HEK293 (cell line): ENCODE results near the gene MUSK.

Experiments
- CTCF ChIA-PET: fragments of 350-600 bp; formaldehyde crosslinking; extraction: SDS; loops from one replicate; lab custom pipeline; 2021; ENCODE audit warnings: antibody characterized with exemption; lab: Yijun Ruan, JAX
- POLR2A ChIA-PET: fragments of 300-600 bp; formaldehyde crosslinking; extraction: SDS; loops from one replicate; lab custom pipeline; 2020; ENCODE audit warnings: antibody characterized with exemption, inconsistent platforms; lab: Yijun Ruan, JAX
- H3K27ac ChIP-seq: fragments of 200-500 bp; sonication (Bioruptor generic); 2 replicates; pipeline ENCODE4 v1.5.1; 2014; ENCODE audit warnings: low read depth, low read length, control low read depth, inconsistent platforms; ENCODE audit errors: extremely low read depth
- H3K36me3 ChIP-seq, 2 experiments: fragments of 200-500 bp in 1 of 2; sonication (Bioruptor generic) in 1 of 2; 1 replicate in 1 of 2; 2 replicates in 1 of 2; pipeline ENCODE4 v1.5.1; 2014 to 2017; ENCODE audit warnings: inconsistent platforms in 2 of 2, low read length in 2 of 2; ENCODE audit not compliant: control insufficient read depth in 2 of 2, insufficient read depth in 1 of 2
- H3K4me1 ChIP-seq: fragments of 200-500 bp; sonication (Bioruptor generic); 2 replicates; pipeline ENCODE4 v1.5.1; 2014; ENCODE audit warnings: mild to moderate bottlenecking, low read length, inconsistent platforms; ENCODE audit not compliant: control insufficient read depth, insufficient read depth
- H3K4me3 ChIP-seq: 2 replicates; pipeline ENCODE4 v1.5.1; 2011; ENCODE audit warnings: low read depth, mild to moderate bottlenecking, control low read depth, low read length, moderate library complexity
- H3K9me3 ChIP-seq: fragments of 200-500 bp; sonication (Bioruptor generic); 2 replicates; pipeline ENCODE4 v1.5.1; 2014; ENCODE audit warnings: low read depth, low read length, inconsistent platforms; ENCODE audit not compliant: control insufficient read depth, insufficient read depth
- BCL11A ChIP-seq: fragments of 450-650 bp; formaldehyde crosslinking; IDR thresholded peaks from 2 replicates; pipeline ENCODE4 v1.5.1; 2016; ENCODE audit warnings: low read depth, missing biosample characterization, missing genetic modification characterization
- GFI1B ChIP-seq: fragments of 450-650 bp; formaldehyde crosslinking; IDR thresholded peaks from 2 replicates; pipeline ENCODE4 v1.5.1; 2016; ENCODE audit warnings: missing biosample characterization, missing genetic modification characterization
- KLF16 ChIP-seq: fragments of 450-650 bp; formaldehyde crosslinking; IDR thresholded peaks from 2 replicates; pipeline ENCODE4 v1.5.1; 2017; ENCODE audit warnings: missing biosample characterization, missing genetic modification characterization
- MZF1 ChIP-seq: fragments of 450-650 bp; formaldehyde crosslinking; IDR thresholded peaks from 2 replicates; pipeline ENCODE4 v1.5.1; 2017; ENCODE audit warnings: missing biosample characterization, missing genetic modification characterization, borderline replicate concordance
- OSR2 ChIP-seq: fragments of 450-650 bp; formaldehyde crosslinking; IDR thresholded peaks from 2 replicates; pipeline ENCODE4 v1.5.1; 2016; ENCODE audit warnings: missing biosample characterization, missing genetic modification characterization
- OVOL3 ChIP-seq: fragments of 450-650 bp; formaldehyde crosslinking; IDR thresholded peaks from 2 replicates; pipeline ENCODE4 v1.5.1; 2016; ENCODE audit warnings: missing biosample characterization, missing genetic modification characterization
- RBAK ChIP-seq: fragments of 450-650 bp; formaldehyde crosslinking; IDR thresholded peaks from 2 replicates; pipeline ENCODE4 v1.5.1; 2016; ENCODE audit warnings: missing biosample characterization, missing genetic modification characterization
- SCRT2 ChIP-seq: fragments of 450-650 bp; formaldehyde crosslinking; IDR thresholded peaks from 2 replicates; pipeline ENCODE4 v1.5.1; 2016; ENCODE audit warnings: missing biosample characterization, missing genetic modification characterization
- SP3 ChIP-seq: fragments of 450-650 bp; formaldehyde crosslinking; IDR thresholded peaks from 2 replicates; pipeline ENCODE4 v1.5.1; 2016; ENCODE audit warnings: missing biosample characterization, missing genetic modification characterization
- YY1 ChIP-seq: fragments of 450-650 bp; formaldehyde crosslinking; IDR thresholded peaks from 2 replicates; pipeline ENCODE4 v1.5.1; 2018; ENCODE audit warnings: missing biosample characterization, missing genetic modification characterization
- ZBTB7A ChIP-seq: fragments of 450-650 bp; formaldehyde crosslinking; IDR thresholded peaks from 2 replicates; pipeline ENCODE4 v1.5.1; 2016; ENCODE audit warnings: low read depth, missing biosample characterization, missing genetic modification characterization
- ZNF24 ChIP-seq: fragments of 450-650 bp; formaldehyde crosslinking; IDR thresholded peaks from 2 replicates; pipeline ENCODE4 v1.5.1; 2016; ENCODE audit warnings: missing biosample characterization, missing genetic modification characterization
- ZNF335 ChIP-seq: fragments of 450-650 bp; formaldehyde crosslinking; conservative IDR thresholded peaks from 2 replicates; pipeline ENCODE4 v1.5.1; 2016; ENCODE audit warnings: missing biosample characterization, missing genetic modification characterization
- ZNF610 ChIP-seq: fragments of 450-650 bp; formaldehyde crosslinking; IDR thresholded peaks from 2 replicates; pipeline ENCODE4 v1.5.1; 2016; ENCODE audit warnings: missing biosample characterization, missing genetic modification characterization, borderline replicate concordance
- ZNF626 ChIP-seq: fragments of 450-650 bp; sonication (Bioruptor Pico); formaldehyde crosslinking; IDR thresholded peaks from 2 replicates; pipeline ENCODE4 v1.5.1; 2018; ENCODE audit warnings: missing biosample characterization, missing genetic modification characterization, inconsistent platforms
- ZNF658 ChIP-seq: fragments of 450-650 bp; formaldehyde crosslinking; IDR thresholded peaks from 2 replicates; pipeline ENCODE4; 2016; ENCODE audit warnings: missing biosample characterization, missing genetic modification characterization
- ZNF660 ChIP-seq: fragments of 450-650 bp; IDR thresholded peaks from 2 replicates; pipeline ENCODE4 v1.5.1; 2018; ENCODE audit warnings: missing biosample characterization, mild to moderate bottlenecking, missing genetic modification characterization
- ZNF670 ChIP-seq: fragments of 450-650 bp; formaldehyde crosslinking; IDR thresholded peaks from 2 replicates; pipeline ENCODE4 v1.5.1; 2016; ENCODE audit warnings: missing biosample characterization, missing genetic modification characterization, low read depth
- ZNF677 ChIP-seq: fragments of 450-650 bp; IDR thresholded peaks from 2 replicates; pipeline ENCODE4 v1.5.0; 2018; ENCODE audit warnings: missing biosample characterization, mild to moderate bottlenecking, missing genetic modification characterization, moderate library complexity
- ZNF707 ChIP-seq: fragments of 450-650 bp; formaldehyde crosslinking; IDR thresholded peaks from 2 replicates; pipeline ENCODE4 v1.5.1; 2016; ENCODE audit warnings: missing biosample characterization, missing genetic modification characterization
- ZNF776 ChIP-seq: fragments of 450-650 bp; formaldehyde crosslinking; IDR thresholded peaks from 2 replicates; pipeline ENCODE4 v1.5.0; 2017; ENCODE audit warnings: missing biosample characterization, missing genetic modification characterization, borderline replicate concordance
- ZNF837 ChIP-seq: fragments of 450-650 bp; formaldehyde crosslinking; IDR thresholded peaks from 2 replicates; pipeline ENCODE4 v1.5.1; 2016; ENCODE audit warnings: missing biosample characterization, missing genetic modification characterization
- TF ChIP-seq, protein P1 (sequence below): fragments of 450-650 bp; formaldehyde crosslinking; IDR thresholded peaks from 2 replicates; pipeline ENCODE4 v1.5.1; 2016; ENCODE audit warnings: missing biosample characterization, missing genetic modification characterization
- TF ChIP-seq, protein P2 (sequence below): fragments of 450-650 bp; formaldehyde crosslinking; IDR thresholded peaks from 2 replicates; pipeline ENCODE4 v1.5.1; 2016; ENCODE audit warnings: missing biosample characterization, missing genetic modification characterization
- TF ChIP-seq, protein P3 (sequence below): fragments of 450-650 bp; formaldehyde crosslinking; IDR thresholded peaks from 2 replicates; pipeline ENCODE4 v1.5.1; 2017; ENCODE audit warnings: missing biosample characterization, missing genetic modification characterization
- TF ChIP-seq, protein P4 (sequence below): sonication (generic); formaldehyde crosslinking; IDR thresholded peaks from 2 replicates; pipeline ENCODE4 v1.8.1; 2022; ENCODE audit warnings: mild to moderate bottlenecking, moderate library complexity, missing genetic modification reagents
- TF ChIP-seq, protein P5 (sequence below): fragments of 450-650 bp; formaldehyde crosslinking; IDR thresholded peaks from 2 replicates; pipeline ENCODE4; 2016; ENCODE audit warnings: missing biosample characterization, missing genetic modification characterization
- TF ChIP-seq, protein P6 (sequence below): fragments of 450-650 bp; formaldehyde crosslinking; IDR thresholded peaks from 2 replicates; pipeline ENCODE4 v1.5.1; 2016; ENCODE audit warnings: missing biosample characterization, missing genetic modification characterization

Gene MUSK

DNA sequence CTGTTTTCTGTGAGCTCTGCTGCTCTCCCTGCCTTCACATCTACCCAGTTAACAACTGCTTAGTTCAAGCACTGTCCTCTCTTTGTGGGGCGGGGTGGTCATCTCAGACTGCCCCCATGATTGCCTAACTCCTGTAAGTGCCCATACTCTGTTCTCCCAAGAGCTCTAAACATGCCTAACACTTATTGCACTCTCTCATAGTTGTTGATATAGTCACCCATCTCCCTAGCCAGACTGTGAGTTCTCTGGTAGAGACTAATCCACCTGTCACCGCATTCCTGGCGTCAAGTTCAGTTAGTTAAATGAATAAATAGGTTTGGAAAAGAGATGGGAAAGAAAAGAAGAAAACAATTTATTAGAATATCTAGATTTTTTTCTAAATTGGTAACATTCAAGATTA is 18.3 kb upstream of the MUSK start:
- Histone ChIP-seq H3K9me3 (no peaks in the 10 kb centered on the region), H3K4me1 (no peaks in the 10 kb centered on the region), H3K27ac (no peak overlapping the region), H3K36me3 (no peaks in the 10 kb centered on the region), H3K4me3 (no peak overlapping the region)
- no peak for TF ChIP-seq ZNF670 (tag by site-specific recombination)
- no peak for TF ChIP-seq RBAK (tag by site-specific recombination)
- no peak for TF ChIP-seq SP3
- no peak for TF ChIP-seq ZNF658 (tag by site-specific recombination)
- TF ChIP-seq ZNF335 (tag by site-specific recombination), result no peak
- no peak for TF ChIP-seq ZNF24
- no peak for TF ChIP-seq ZNF626 (tag by site-specific recombination)
- TF ChIP-seq, protein P1, sequence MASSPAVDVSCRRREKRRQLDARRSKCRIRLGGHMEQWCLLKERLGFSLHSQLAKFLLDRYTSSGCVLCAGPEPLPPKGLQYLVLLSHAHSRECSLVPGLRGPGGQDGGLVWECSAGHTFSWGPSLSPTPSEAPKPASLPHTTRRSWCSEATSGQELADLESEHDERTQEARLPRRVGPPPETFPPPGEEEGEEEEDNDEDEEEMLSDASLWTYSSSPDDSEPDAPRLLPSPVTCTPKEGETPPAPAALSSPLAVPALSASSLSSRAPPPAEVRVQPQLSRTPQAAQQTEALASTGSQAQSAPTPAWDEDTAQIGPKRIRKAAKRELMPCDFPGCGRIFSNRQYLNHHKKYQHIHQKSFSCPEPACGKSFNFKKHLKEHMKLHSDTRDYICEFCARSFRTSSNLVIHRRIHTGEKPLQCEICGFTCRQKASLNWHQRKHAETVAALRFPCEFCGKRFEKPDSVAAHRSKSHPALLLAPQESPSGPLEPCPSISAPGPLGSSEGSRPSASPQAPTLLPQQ (tag by site-specific recombination), result no peak
- no peak for TF ChIP-seq ZNF610 (tag by site-specific recombination)
- no peak for TF ChIP-seq OVOL3 (tag by site-specific recombination)
- TF ChIP-seq YY1 (tag by site-specific recombination), result no peak
- no peak for TF ChIP-seq GFI1B (tag by site-specific recombination)
- TF ChIP-seq, protein P2, sequence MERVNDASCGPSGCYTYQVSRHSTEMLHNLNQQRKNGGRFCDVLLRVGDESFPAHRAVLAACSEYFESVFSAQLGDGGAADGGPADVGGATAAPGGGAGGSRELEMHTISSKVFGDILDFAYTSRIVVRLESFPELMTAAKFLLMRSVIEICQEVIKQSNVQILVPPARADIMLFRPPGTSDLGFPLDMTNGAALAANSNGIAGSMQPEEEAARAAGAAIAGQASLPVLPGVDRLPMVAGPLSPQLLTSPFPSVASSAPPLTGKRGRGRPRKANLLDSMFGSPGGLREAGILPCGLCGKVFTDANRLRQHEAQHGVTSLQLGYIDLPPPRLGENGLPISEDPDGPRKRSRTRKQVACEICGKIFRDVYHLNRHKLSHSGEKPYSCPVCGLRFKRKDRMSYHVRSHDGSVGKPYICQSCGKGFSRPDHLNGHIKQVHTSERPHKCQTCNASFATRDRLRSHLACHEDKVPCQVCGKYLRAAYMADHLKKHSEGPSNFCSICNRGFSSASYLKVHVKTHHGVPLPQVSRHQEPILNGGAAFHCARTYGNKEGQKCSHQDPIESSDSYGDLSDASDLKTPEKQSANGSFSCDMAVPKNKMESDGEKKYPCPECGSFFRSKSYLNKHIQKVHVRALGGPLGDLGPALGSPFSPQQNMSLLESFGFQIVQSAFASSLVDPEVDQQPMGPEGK (tag by site-specific recombination), result no peak
- TF ChIP-seq KLF16 (tag by site-specific recombination), result no peak
- TF ChIP-seq, protein P3, sequence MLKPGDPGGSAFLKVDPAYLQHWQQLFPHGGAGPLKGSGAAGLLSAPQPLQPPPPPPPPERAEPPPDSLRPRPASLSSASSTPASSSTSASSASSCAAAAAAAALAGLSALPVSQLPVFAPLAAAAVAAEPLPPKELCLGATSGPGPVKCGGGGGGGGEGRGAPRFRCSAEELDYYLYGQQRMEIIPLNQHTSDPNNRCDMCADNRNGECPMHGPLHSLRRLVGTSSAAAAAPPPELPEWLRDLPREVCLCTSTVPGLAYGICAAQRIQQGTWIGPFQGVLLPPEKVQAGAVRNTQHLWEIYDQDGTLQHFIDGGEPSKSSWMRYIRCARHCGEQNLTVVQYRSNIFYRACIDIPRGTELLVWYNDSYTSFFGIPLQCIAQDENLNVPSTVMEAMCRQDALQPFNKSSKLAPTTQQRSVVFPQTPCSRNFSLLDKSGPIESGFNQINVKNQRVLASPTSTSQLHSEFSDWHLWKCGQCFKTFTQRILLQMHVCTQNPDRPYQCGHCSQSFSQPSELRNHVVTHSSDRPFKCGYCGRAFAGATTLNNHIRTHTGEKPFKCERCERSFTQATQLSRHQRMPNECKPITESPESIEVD (tag by site-specific recombination), result no peak
- no peak for TF ChIP-seq ZBTB7A (tag by site-specific recombination)
- TF ChIP-seq ZNF660 (tag by site-specific recombination), result no peak
- no peak for TF ChIP-seq ZNF837
- TF ChIP-seq ZNF776, result no peak
- POLR2A ChIA-PET, result no interaction called here
- CTCF ChIA-PET, result interaction anchor here (0.5 to 0.7 kb wide), 4 partner anchors 248 to 649 kb away, joined by 3 read pairs; no protein-coding TSS in a partner anchor

DNA sequence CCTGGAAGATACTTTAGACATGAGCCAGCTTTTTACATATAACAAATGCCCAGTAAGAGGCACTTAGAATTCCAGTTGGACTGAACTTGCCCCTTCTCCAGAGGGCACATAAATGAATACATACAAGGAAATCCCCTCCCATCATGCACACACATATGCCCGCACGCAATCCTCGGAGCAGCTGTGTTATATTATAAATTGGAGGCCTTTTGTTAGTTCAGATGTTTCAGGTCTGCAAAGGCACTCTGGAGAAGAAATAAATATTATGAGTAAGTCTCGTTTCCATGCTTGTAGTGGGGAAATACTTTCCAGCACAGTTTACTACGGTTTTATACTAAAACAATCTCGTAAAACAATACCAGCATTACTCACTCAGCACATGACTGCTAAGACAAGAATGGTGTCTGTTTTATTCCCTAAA is 17.6 kb upstream of the MUSK start:
- ChIA-PET CTCF (interaction anchor here (0.6 kb wide), 1 partner anchor 462 kb away, joined by 3 read pairs; no protein-coding TSS in a partner anchor), POLR2A (interaction anchor here (0.6 kb wide), 1 partner anchor 428 kb away, joined by 3 read pairs; no protein-coding TSS in a partner anchor)
- Histone ChIP-seq H3K4me3 (no peak overlapping the region), H3K36me3 (no peaks in the 10 kb centered on the region), H3K9me3 (no peaks in the 10 kb centered on the region), H3K27ac (no peak overlapping the region), H3K4me1 (no peaks in the 10 kb centered on the region)
- TF ChIP-seq GFI1B (tag by site-specific recombination), result no peak
- TF ChIP-seq ZNF707 (tag by site-specific recombination), result no peak
- TF ChIP-seq BCL11A (tag by site-specific recombination), result no peak
- no peak for TF ChIP-seq SCRT2
- TF ChIP-seq ZNF335 (tag by site-specific recombination), result no peak
- TF ChIP-seq MZF1 (tag by site-specific recombination), result no peak
- TF ChIP-seq, protein P4, sequence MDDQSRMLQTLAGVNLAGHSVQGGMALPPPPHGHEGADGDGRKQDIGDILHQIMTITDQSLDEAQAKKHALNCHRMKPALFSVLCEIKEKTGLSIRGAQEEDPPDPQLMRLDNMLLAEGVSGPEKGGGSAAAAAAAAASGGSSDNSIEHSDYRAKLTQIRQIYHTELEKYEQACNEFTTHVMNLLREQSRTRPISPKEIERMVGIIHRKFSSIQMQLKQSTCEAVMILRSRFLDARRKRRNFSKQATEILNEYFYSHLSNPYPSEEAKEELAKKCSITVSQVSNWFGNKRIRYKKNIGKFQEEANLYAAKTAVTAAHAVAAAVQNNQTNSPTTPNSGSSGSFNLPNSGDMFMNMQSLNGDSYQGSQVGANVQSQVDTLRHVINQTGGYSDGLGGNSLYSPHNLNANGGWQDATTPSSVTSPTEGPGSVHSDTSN (CRISPR knock-in tag), result no peak
- TF ChIP-seq, protein P5, sequence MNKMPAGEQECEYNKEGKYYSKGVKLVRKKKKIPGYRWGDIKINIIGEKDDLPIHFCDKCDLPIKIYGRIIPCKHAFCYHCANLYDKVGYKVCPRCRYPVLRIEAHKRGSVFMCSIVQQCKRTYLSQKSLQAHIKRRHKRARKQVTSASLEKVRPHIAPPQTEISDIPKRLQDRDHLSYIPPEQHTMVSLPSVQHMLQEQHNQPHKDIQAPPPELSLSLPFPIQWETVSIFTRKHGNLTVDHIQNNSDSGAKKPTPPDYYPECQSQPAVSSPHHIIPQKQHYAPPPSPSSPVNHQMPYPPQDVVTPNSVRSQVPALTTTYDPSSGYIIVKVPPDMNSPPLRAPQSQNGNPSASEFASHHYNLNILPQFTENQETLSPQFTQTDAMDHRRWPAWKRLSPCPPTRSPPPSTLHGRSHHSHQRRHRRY (tag by site-specific recombination), result no peak
- no peak for TF ChIP-seq OSR2 (tag by site-specific recombination)
- TF ChIP-seq, protein P6, sequence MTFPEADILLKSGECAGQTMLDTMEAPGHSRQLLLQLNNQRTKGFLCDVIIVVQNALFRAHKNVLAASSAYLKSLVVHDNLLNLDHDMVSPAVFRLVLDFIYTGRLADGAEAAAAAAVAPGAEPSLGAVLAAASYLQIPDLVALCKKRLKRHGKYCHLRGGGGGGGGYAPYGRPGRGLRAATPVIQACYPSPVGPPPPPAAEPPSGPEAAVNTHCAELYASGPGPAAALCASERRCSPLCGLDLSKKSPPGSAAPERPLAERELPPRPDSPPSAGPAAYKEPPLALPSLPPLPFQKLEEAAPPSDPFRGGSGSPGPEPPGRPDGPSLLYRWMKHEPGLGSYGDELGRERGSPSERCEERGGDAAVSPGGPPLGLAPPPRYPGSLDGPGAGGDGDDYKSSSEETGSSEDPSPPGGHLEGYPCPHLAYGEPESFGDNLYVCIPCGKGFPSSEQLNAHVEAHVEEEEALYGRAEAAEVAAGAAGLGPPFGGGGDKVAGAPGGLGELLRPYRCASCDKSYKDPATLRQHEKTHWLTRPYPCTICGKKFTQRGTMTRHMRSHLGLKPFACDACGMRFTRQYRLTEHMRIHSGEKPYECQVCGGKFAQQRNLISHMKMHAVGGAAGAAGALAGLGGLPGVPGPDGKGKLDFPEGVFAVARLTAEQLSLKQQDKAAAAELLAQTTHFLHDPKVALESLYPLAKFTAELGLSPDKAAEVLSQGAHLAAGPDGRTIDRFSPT (tag by site-specific recombination), result no peak
- no peak for TF ChIP-seq ZNF677 (tag by site-specific recombination)
